ENCODE results near the gene PRR7. TPM values are rescaled to one million over a fixed set of nuclear protein-coding genes. Genes with fewer than 3 reads are reported as not detected.
A peak's percentile ranks its signal among the peaks of the same experiment; 100 is the strongest.

The PRR7 gene
- total RNA-seq, 1 experiment from 2014 or later: 39.2 TPM

DNA sequence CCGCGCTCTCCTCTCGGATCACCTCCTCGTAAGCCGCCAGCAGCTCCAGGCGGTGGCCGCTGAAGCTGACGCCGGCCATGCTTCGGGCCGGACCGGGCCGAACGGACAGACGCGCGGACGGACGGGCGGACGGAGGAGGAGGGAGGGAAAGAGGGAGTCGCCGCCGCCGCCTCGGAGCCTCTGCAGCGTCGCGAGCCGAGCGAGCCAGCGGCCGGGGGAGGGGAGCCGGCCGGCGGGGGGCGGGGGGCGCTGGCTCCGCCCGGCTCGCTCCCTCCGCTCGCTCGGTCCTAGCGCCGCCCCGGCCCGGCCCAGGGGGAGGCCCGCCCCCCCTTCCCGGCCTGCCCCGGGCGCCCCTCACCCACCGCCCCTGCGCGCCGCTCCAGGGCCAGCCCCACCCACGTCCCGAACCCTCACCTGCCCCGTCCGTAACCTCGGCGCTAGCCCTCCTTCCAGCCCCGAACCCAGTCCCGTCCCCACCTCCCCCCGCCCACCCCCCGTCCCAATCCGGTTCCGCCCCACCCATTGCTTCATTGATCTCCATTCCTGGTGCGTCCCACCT, 26.9 kb downstream of the PRR7 start, which contains the start of gene DBN1:
DBN1 (minus strand) TSS at position 192 of the 559 bp plus-strand sequence; CDS start at position 79, 113 bp downstream.
- Histone ChIP-seq H3K4me3 (ENCODE audit: low read depth in 2 of 2, low read length in 2 of 2) (peak within 1 kb of the TSS; percentile 75 to 78), H3K27me3 (ENCODE audit: control insufficient read depth, insufficient read depth, low read length) (no peaks in the 10 kb centered on the region), H3K27ac (ENCODE audit: low read length) (peak within 1 kb of the TSS; percentile 85), H3K4me1 (ENCODE audit: control insufficient read depth, insufficient read depth, low read length) (peaks cover 34% of the 10 kb centered on the region), H3K36me3 (ENCODE audit: control insufficient read depth, insufficient read depth, low read length) (no peaks in the 10 kb centered on the region; the same call in 1 of the 2 replicates), H3K9me3 (ENCODE audit: control insufficient read depth, insufficient read depth, low read depth, low read length) (no peaks in the 10 kb centered on the region)
- POLR2A ChIA-PET: interaction anchor here (0.8 kb wide), 1 partner anchor 71 kb away, joined by 3 read pairs; no protein-coding TSS in a partner anchor
- CTCF ChIA-PET: no interaction called here
- ATAC-seq: peak; percentile 77
- intact Hi-C loops (cut with micrococcal nuclease; ENCODE audit: unreplicated experiment): no loop called here
- no peak for DNase-seq (ENCODE audit: low read depth, low spot score)
- in situ Hi-C loops (cut with HindIII; ENCODE audit: low pct_unique_long_range_greater_than_20kb, low sequenced_read_pairs): no loop called here
- peak; percentile 34; the same call in 1 of the 2 replicates for TF ChIP-seq POLR2AphosphoS5 (IDR thresholded peaks at IDR 0.05; ENCODE audit: low read depth, low read length)
- no peak for TF ChIP-seq SIN3A (IDR thresholded peaks at IDR 0.05; ENCODE audit: borderline replicate concordance, insufficient read depth, low read depth, low read length)
- no TSS peak for BruUV-seq (replicated peaks)

DNA sequence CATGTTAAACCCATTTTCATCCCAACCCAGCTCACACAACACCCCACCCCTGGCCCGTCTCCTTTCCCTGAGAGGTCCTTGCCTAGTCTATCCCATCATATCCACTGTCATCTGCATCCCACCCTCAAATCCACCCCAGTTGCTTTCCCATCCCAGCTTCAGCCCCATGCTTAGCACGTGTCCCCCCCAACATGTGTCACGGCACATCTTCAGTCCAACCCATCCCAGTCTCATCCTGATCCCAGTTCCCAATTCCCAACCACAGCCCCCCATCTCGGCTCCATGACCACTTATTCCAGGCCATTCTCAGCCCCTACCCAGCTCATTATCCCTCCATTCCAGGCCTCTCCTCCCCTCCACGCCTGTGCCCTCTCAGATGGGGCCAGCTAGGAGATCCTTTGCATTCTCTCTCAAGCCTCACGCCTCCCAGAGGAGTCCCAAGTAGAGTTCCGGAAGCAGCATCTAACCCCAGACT, 27.4 kb downstream of the PRR7 start:
- H3K27ac ChIP-seq (ENCODE audit: low read length): peak overlapping the region; percentile 85; the same call in 1 of the 2 replicates
- intact Hi-C loops (cut with micrococcal nuclease; ENCODE audit: unreplicated experiment) (no loop called here), in situ Hi-C loops (cut with HindIII; ENCODE audit: low pct_unique_long_range_greater_than_20kb, low sequenced_read_pairs) (no loop called here)
- ATAC-seq (no peak), DNase-seq (ENCODE audit: low read depth, low spot score) (no peak)
- no TSS peak for BruUV-seq (replicated peaks)
- peaks cover 34% of the 10 kb centered on the region for H3K4me1 ChIP-seq (ENCODE audit: control insufficient read depth, insufficient read depth, low read length)
- H3K27me3 ChIP-seq (ENCODE audit: control insufficient read depth, insufficient read depth, low read length): no peaks in the 10 kb centered on the region
- ChIA-PET CTCF (no interaction called here), POLR2A (no interaction called here)
- H3K36me3 ChIP-seq (ENCODE audit: control insufficient read depth, insufficient read depth, low read length): no peaks in the 10 kb centered on the region; the same call in 1 of the 2 replicates
- H3K4me3 ChIP-seq (ENCODE audit: low read depth in 2 of 2, low read length in 2 of 2): peak overlapping the region in 1 of 2 experiments; percentile 5; a peak in 1 of 4 replicates
- TF ChIP-seq, protein P1, sequence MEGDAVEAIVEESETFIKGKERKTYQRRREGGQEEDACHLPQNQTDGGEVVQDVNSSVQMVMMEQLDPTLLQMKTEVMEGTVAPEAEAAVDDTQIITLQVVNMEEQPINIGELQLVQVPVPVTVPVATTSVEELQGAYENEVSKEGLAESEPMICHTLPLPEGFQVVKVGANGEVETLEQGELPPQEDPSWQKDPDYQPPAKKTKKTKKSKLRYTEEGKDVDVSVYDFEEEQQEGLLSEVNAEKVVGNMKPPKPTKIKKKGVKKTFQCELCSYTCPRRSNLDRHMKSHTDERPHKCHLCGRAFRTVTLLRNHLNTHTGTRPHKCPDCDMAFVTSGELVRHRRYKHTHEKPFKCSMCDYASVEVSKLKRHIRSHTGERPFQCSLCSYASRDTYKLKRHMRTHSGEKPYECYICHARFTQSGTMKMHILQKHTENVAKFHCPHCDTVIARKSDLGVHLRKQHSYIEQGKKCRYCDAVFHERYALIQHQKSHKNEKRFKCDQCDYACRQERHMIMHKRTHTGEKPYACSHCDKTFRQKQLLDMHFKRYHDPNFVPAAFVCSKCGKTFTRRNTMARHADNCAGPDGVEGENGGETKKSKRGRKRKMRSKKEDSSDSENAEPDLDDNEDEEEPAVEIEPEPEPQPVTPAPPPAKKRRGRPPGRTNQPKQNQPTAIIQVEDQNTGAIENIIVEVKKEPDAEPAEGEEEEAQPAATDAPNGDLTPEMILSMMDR (IDR thresholded peaks at IDR 0.05): no peak
- TF ChIP-seq TCF7L2 (IDR thresholded peaks at IDR 0.05; ENCODE audit: low read depth, low read length) (no peak), POLR2AphosphoS5 (IDR thresholded peaks at IDR 0.05; ENCODE audit: low read depth, low read length) (no peak), SIN3A (IDR thresholded peaks at IDR 0.05; ENCODE audit: borderline replicate concordance, insufficient read depth, low read depth, low read length) (no peak)
- TF ChIP-seq, protein P2, sequence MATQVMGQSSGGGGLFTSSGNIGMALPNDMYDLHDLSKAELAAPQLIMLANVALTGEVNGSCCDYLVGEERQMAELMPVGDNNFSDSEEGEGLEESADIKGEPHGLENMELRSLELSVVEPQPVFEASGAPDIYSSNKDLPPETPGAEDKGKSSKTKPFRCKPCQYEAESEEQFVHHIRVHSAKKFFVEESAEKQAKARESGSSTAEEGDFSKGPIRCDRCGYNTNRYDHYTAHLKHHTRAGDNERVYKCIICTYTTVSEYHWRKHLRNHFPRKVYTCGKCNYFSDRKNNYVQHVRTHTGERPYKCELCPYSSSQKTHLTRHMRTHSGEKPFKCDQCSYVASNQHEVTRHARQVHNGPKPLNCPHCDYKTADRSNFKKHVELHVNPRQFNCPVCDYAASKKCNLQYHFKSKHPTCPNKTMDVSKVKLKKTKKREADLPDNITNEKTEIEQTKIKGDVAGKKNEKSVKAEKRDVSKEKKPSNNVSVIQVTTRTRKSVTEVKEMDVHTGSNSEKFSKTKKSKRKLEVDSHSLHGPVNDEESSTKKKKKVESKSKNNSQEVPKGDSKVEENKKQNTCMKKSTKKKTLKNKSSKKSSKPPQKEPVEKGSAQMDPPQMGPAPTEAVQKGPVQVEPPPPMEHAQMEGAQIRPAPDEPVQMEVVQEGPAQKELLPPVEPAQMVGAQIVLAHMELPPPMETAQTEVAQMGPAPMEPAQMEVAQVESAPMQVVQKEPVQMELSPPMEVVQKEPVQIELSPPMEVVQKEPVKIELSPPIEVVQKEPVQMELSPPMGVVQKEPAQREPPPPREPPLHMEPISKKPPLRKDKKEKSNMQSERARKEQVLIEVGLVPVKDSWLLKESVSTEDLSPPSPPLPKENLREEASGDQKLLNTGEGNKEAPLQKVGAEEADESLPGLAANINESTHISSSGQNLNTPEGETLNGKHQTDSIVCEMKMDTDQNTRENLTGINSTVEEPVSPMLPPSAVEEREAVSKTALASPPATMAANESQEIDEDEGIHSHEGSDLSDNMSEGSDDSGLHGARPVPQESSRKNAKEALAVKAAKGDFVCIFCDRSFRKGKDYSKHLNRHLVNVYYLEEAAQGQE (IDR thresholded peaks at IDR 0.05; ENCODE audit: insufficient read depth in 1 of 2, low read depth in 2 of 2, low read length in 1 of 2): no peak
- no peaks in the 10 kb centered on the region for H3K9me3 ChIP-seq (ENCODE audit: control insufficient read depth, insufficient read depth, low read depth, low read length)

Measured in Panc1 (cell line).